Measurements from ENCODE around the gene AIFM2.
"Not testable (repeated sequence)": the region's sequence is repeated elsewhere in the genome, so short reads cannot be mapped to it uniquely, and the experiment has no call there.

AIFM2 gene

GRCh38 chr10:70124415-70124814, 8.2 kb downstream of the AIFM2 start:
- DNase-seq (ENCODE audit: low read depth in 1 of 2, low spot score in 1 of 2) = no peak
- in situ Hi-C loops (cut with HindIII; ENCODE audit: low pct_unique_long_range_greater_than_20kb, low sequenced_read_pairs) = no loop called here
- TF ChIP-seq JUND (IDR thresholded peaks at IDR 0.05; ENCODE audit: low read depth) = no peak

GRCh38 chr10:70123817-70124216, 8.8 kb downstream of the AIFM2 start:
- in situ Hi-C loops (cut with HindIII; ENCODE audit: low pct_unique_long_range_greater_than_20kb, low sequenced_read_pairs) = no loop called here
- no peak for DNase-seq (ENCODE audit: low read depth in 1 of 2, low spot score in 1 of 2)
- TF ChIP-seq JUND (IDR thresholded peaks at IDR 0.05; ENCODE audit: low read depth) = no peak

DNA sequence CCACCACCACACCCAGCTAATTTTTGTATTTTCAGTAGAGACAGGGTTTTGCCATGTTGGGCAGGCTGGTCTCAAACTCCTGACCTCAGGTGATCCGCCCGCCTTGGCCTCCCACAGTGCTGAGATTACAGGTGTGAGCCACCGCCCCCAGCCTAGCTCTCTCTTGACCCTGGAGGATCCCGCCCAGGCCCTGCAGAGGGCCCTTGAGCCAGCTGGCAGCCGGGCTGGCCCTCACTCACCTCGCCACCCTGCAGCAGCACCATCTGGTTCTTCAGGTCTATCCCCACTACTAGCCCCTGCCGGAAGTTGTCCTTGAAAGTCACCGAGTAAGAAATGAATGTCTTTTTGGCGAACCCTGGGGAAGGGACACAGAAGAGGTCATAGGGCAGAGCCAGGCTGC, 9.5 kb downstream of the AIFM2 start:
- DNase-seq (ENCODE audit: low read depth in 1 of 2, low spot score in 1 of 2); in situ Hi-C loops (cut with HindIII; ENCODE audit: low pct_unique_long_range_greater_than_20kb, low sequenced_read_pairs): not testable (repeated sequence)

GRCh38 chr10:70122742-70123141, 9.9 kb downstream of the AIFM2 start:
- in situ Hi-C loops (cut with HindIII; ENCODE audit: low pct_unique_long_range_greater_than_20kb, low sequenced_read_pairs) = no loop called here
- no peak for DNase-seq (ENCODE audit: low read depth in 1 of 2, low spot score in 1 of 2)
- no peak for TF ChIP-seq JUND (IDR thresholded peaks at IDR 0.05; ENCODE audit: low read depth)

GRCh38 chr10:70121281-70121949, 11.2 kb downstream of the AIFM2 start:
- TF ChIP-seq JUND (IDR thresholded peaks at IDR 0.05; ENCODE audit: low read depth) = no peak
- in situ Hi-C loops (cut with HindIII; ENCODE audit: low pct_unique_long_range_greater_than_20kb, low sequenced_read_pairs) = no loop called here
- no peak for DNase-seq (ENCODE audit: low read depth in 1 of 2, low spot score in 1 of 2)

DNA sequence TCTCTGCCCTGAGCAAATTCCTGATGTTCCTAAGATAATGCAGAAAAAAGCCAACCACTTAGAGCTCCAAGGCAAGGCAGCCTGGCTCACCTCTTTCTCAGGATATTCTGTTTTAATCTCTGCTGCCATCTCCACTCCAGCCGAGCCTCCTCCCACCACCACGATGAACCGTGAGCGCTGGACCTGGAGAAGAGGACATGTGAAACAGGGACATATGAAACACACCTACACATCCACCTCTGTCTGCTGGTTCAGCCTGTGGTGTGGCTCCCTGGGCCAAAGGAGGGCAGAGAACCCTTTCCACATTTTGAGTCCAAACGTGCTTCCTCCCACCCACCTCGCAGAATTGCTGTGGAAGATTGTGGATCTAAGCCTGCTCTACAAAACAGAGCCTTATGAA, 12.2 kb downstream of the AIFM2 start:
- peak; percentile 43 to 63 for DNase-seq (ENCODE audit: low read depth in 1 of 2, low spot score in 1 of 2)
- TF ChIP-seq JUND (IDR thresholded peaks at IDR 0.05; ENCODE audit: low read depth) = no peak
- in situ Hi-C loops (cut with HindIII; ENCODE audit: low pct_unique_long_range_greater_than_20kb, low sequenced_read_pairs) = no loop called here

DNA sequence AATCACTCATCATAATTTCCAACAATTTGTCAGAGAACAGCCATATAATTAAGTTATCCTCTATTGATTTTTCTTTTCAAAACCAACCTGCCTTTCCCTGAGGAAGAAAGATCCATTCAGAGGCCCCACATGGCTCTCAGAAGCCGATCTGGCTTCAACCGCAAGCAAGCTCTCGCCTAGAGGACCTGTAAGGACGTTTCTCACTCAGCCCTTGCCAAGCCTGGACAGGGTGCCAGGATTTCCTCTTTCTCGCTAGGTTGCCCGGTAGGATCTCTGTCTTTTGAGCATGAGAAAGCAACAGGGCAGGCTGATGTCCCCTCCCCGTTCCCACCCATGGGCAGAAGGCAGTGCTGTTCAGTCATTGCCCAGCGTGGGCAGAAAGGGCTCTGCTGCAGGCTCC, 13.0 kb downstream of the AIFM2 start:
- peak in 1 of 2 experiments; percentile 10 for DNase-seq (ENCODE audit: low read depth in 1 of 2, low spot score in 1 of 2)
- no peak for TF ChIP-seq JUND (IDR thresholded peaks at IDR 0.05; ENCODE audit: low read depth)
- in situ Hi-C loops (cut with HindIII; ENCODE audit: low pct_unique_long_range_greater_than_20kb, low sequenced_read_pairs) = no loop called here

GRCh38 chr10:70119197-70119596, 13.4 kb downstream of the AIFM2 start:
- TF ChIP-seq JUND (IDR thresholded peaks at IDR 0.05; ENCODE audit: low read depth) = no peak
- in situ Hi-C loops (cut with HindIII; ENCODE audit: low pct_unique_long_range_greater_than_20kb, low sequenced_read_pairs) = no loop called here
- DNase-seq (ENCODE audit: low read depth in 1 of 2, low spot score in 1 of 2) = no peak

DNA sequence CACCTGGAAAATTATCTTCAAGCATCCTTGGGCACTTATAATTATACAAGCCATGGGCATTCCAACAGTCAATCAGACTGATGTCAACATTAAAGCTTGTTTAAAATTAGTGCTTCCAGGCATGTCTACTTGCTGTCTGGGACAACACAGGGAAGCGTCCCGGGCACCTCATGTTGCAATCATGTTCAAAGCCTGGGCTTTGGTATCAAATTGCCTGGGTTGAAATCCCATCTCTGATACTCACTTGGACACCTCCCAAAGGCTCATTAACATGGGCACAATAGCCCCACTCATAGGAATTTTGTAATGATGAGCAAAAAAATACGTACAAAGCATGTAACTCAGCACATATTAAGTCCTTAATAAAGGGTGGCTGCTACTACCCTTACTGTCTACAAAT, 14.4 kb downstream of the AIFM2 start:
- in situ Hi-C loops (cut with HindIII; ENCODE audit: low pct_unique_long_range_greater_than_20kb, low sequenced_read_pairs) = no loop called here

DNA sequence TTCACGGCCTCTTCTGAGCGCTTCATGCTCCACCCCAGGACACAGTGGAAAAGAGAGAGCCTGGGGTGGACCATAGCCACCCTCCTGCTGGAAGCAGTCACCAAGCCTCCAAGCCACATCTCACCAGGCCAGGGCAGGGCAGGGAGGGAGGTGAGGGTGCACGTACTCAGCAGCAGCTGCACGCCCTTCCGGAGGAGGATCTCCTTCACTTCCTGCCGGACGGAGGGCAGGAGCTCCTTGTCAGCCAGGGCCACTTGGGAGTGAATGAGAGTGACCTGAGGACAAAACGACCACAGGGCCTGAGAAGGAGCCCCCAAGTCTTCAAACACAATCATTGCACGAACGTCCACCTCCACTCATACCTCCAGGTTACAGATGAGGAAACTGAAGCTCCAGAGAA, 15.0 kb downstream of the AIFM2 start:
- DNase-seq (ENCODE audit: low read depth in 1 of 2, low spot score in 1 of 2) = no peak
- TF ChIP-seq JUND (IDR thresholded peaks at IDR 0.05; ENCODE audit: low read depth) = no peak

More for the DNA sequence above, 14.4 kb downstream of the AIFM2 start:
- no peak for TF ChIP-seq JUND (IDR thresholded peaks at IDR 0.05; ENCODE audit: low read depth)
- no peak for DNase-seq (ENCODE audit: low read depth in 1 of 2, low spot score in 1 of 2)

GRCh38 chr10:70115948-70116682, 16.5 kb downstream of the AIFM2 start:
- no peak for TF ChIP-seq JUND (IDR thresholded peaks at IDR 0.05; ENCODE audit: low read depth)
- in situ Hi-C loops (cut with HindIII; ENCODE audit: low pct_unique_long_range_greater_than_20kb, low sequenced_read_pairs) = no loop called here
- peak; percentile 44 to 64 for DNase-seq (ENCODE audit: low read depth in 1 of 2, low spot score in 1 of 2)

More for the DNA sequence above, 15.0 kb downstream of the AIFM2 start:
- in situ Hi-C loops (cut with HindIII; ENCODE audit: low pct_unique_long_range_greater_than_20kb, low sequenced_read_pairs) = no loop called here

DNA sequence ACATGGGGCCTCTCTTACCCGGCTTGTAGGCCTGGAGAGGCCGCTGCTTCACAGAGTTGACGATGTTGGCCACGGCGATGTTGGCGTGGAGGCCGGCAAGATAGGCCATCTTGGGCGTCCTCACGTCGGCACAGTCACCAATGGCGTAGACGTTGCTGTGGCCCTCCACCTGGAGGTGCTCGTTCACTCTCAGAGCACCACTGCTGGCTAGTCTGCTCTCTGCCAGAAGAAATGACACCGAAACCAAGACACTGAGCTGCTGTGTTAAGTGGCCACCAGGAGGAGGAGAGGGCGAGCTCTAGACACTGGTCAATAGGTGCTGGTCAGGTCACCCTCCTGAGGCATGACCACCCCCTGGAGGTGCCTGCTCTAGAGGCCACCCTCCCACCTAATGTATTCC, 17.7 kb downstream of the AIFM2 start:
- DNase-seq (ENCODE audit: low read depth in 1 of 2, low spot score in 1 of 2) = peak in 1 of 2 experiments; percentile 10
- no peak for TF ChIP-seq JUND (IDR thresholded peaks at IDR 0.05; ENCODE audit: low read depth)
- in situ Hi-C loops (cut with HindIII; ENCODE audit: low pct_unique_long_range_greater_than_20kb, low sequenced_read_pairs) = no loop called here

DNA sequence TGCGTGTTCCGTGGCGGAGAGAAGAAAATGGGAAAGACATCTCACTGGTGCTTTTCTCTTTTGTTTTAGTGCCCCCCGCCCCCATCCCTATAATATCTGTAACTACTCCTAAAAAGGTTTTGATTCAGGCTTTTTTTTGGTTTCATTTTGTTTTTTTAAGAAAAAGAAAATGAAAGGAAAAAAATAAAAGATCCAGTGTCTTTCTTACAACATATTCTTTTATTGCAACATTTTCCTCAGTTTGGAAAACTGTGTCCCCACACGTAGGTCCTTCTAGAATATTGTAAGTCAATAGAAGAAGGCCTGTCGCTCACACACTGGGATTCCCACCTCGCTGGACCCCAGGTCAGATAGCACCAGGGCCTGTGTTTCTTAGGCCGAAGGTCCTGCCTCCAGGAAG, 20.6 kb downstream of the AIFM2 start:
- TF ChIP-seq JUND (IDR thresholded peaks at IDR 0.05; ENCODE audit: low read depth) = no peak
- in situ Hi-C loops (cut with HindIII; ENCODE audit: low pct_unique_long_range_greater_than_20kb, low sequenced_read_pairs) = no loop called here
- DNase-seq (ENCODE audit: low read depth in 1 of 2, low spot score in 1 of 2) = no peak

Measured in T47D (cell line).